Measurements from ENCODE around the gene OR11A1.

Gene OR11A1, protein sequence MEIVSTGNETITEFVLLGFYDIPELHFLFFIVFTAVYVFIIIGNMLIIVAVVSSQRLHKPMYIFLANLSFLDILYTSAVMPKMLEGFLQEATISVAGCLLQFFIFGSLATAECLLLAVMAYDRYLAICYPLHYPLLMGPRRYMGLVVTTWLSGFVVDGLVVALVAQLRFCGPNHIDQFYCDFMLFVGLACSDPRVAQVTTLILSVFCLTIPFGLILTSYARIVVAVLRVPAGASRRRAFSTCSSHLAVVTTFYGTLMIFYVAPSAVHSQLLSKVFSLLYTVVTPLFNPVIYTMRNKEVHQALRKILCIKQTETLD

DNA sequence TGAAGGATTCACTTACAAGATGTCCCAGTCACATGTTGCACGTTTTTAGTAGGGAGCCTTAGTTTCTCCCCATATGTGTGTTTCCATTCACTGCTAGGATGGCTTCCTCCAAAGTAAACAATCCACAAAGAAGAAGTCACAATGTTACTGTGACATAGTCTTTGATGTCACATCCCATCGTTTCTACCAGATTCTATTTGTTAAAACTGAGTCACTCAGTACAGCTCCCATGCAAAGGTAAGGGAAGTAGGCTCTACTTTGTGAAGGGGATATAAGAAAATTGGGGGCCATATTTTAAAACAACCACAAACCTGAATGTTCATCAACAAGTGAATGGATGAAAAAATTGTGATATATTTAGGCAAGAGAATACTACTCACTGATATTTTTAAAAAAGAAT is at the start of gene OR11A1, which contains the start of gene OR2H1:
Gene OR11A1 (minus strand): TSS at position 101 of the 400 bp plus-strand sequence. CDS start 29,430 bp downstream, outside the sequence.
Gene OR2H1 (plus strand): TSS at position 185 of the 400 bp plus-strand sequence. CDS start 4,615 bp downstream, outside the sequence.
- no peaks in the 10 kb centered on the region for H3K27me3 ChIP-seq (ENCODE audit: low read depth, low read length)

DNA sequence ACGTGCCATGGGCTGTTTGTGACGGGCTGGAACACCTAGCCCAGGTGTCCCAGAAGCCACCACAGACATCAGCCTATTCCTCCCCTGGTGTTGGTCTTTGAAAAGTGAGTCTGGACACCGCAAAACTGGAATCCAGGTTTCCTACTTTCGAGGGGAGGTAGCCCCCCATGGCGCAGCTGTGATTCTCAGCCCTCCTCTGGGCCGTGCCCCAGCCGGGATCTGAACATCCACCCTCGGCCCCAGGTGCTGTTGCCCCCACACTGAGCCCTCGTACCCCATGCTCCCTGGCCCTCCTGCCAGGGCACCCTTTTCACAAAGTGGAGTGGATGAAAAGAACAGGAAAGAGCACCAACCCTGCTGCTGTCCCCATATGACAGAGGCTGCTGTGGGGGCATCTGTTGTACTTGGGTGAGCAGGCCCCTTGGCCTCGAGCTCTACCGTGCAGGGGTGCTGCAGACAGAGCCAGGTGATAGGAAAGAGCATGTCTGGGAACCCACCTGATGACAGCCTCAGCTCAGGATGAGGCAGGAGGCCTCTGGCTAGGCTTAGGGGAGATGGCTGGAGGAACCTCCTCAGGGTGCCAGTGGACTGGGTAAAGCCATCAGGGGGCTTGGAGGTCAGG is 49.7 kb upstream of the OR11A1 start:
- Histone ChIP-seq H3K36me3 (ENCODE audit: control insufficient read depth in 1 of 2, insufficient read depth in 2 of 2, low read length in 2 of 2) (no peaks in the 10 kb centered on the region), H3K9me3 (ENCODE audit: control insufficient read depth in 1 of 2, low read length in 2 of 2) (no peaks in the 10 kb centered on the region), H3K4me1 (ENCODE audit: control insufficient read depth in 1 of 2, insufficient read depth in 2 of 2, low read length in 2 of 2) (no peaks in the 10 kb centered on the region), H3K27ac (ENCODE audit: low read length) (no peak overlapping the region), H3K4me3 (ENCODE audit: low read depth in 1 of 2, low read length in 2 of 2) (no peak overlapping the region), H3K27me3 (ENCODE audit: low read depth, low read length) (no peaks in the 10 kb centered on the region)

More for the DNA sequence above, at the start of gene OR11A1, which contains the start of gene OR2H1:
- H3K36me3 ChIP-seq (ENCODE audit: control insufficient read depth in 1 of 2, insufficient read depth in 2 of 2, low read length in 2 of 2) = no peaks in the 10 kb centered on the region
- H3K27ac ChIP-seq (ENCODE audit: low read length) = no peak within 1 kb of the TSS
- H3K4me3 ChIP-seq (ENCODE audit: low read depth in 1 of 2, low read length in 2 of 2) = no peak within 1 kb of the TSS
- H3K9me3 ChIP-seq (ENCODE audit: control insufficient read depth in 1 of 2, low read length in 2 of 2) = peaks cover 0 to under 1% of the 10 kb centered on the region in 2 donors
- H3K4me1 ChIP-seq (ENCODE audit: control insufficient read depth in 1 of 2, insufficient read depth in 2 of 2, low read length in 2 of 2) = no peaks in the 10 kb centered on the region

DNA sequence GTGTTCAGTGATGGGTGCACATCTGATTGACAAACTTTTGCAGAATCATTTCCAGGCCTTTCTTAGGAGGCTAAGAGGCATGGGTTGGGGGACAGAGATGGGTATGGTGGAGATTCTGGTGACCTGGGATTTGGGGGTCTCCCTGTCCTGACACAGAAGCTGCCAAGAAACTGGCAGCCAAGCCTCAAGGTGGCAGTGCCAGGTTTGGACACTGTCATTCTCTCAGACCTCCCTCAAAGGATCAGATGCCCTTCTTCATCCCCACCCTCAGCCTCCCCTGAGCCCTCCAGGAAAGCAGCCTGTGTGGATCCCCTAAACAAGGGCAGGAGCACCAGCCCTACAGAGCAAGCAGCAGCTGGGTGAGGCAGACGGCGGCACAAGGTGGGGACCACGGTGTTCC is 48.9 kb upstream of the OR11A1 start:
- no peaks in the 10 kb centered on the region for H3K27me3 ChIP-seq (ENCODE audit: low read depth, low read length)
- H3K4me3 ChIP-seq (ENCODE audit: low read depth in 1 of 2, low read length in 2 of 2) = no peak overlapping the region
- no peaks in the 10 kb centered on the region for H3K36me3 ChIP-seq (ENCODE audit: control insufficient read depth in 1 of 2, insufficient read depth in 2 of 2, low read length in 2 of 2)
- no peaks in the 10 kb centered on the region for H3K4me1 ChIP-seq (ENCODE audit: control insufficient read depth in 1 of 2, insufficient read depth in 2 of 2, low read length in 2 of 2)
- no peak overlapping the region for H3K27ac ChIP-seq (ENCODE audit: low read length)
- no peaks in the 10 kb centered on the region for H3K9me3 ChIP-seq (ENCODE audit: control insufficient read depth in 1 of 2, low read length in 2 of 2)

DNA sequence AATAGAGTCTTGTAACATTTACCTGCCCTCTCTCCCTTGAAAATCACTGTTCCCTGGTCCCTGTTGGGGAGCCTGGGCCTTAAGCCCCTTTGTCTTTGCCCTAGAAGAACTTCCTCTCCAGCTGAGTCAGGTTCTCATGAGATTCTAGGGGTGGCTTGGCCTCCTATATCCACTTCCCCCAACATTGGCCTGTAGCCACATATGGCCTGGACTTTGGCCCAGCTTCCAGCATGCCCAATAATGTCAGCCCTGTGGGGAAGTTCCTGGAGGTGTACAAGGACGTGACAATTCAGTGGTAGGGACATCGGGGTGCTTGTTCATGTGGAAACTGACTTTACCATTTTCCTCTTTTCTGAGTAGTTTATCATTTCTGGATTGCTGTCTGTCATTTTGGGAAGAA is 48.1 kb upstream of the OR11A1 start:
- Histone ChIP-seq H3K36me3 (ENCODE audit: control insufficient read depth in 1 of 2, insufficient read depth in 2 of 2, low read length in 2 of 2) (no peaks in the 10 kb centered on the region), H3K4me3 (ENCODE audit: low read depth in 1 of 2, low read length in 2 of 2) (no peak overlapping the region), H3K9me3 (ENCODE audit: control insufficient read depth in 1 of 2, low read length in 2 of 2) (no peaks in the 10 kb centered on the region), H3K4me1 (ENCODE audit: control insufficient read depth in 1 of 2, insufficient read depth in 2 of 2, low read length in 2 of 2) (no peaks in the 10 kb centered on the region), H3K27me3 (ENCODE audit: low read depth, low read length) (no peaks in the 10 kb centered on the region), H3K27ac (ENCODE audit: low read length) (no peak overlapping the region)

DNA sequence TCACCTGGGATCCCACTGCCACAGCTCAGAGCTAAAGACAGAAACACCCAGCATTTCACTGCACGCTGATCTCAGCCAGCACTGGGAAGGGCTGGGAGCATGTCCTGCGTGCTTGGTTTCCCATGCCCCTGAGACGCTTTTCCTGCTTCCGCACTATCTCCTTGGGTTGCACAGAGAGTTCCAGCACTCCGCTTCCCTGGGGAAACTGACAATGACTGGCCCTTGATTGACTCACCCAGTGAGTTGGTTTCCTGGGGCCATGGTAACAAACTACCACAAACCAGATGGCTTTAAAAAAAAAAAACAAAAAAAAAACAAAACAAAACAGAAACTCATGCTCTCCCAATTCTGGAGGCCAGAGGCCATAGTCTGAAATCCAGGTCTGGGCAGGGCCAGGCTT is 45.7 kb upstream of the OR11A1 start:
- Histone ChIP-seq H3K9me3 (ENCODE audit: control insufficient read depth in 1 of 2, low read length in 2 of 2) (no peaks in the 10 kb centered on the region), H3K27ac (ENCODE audit: low read length) (no peak overlapping the region), H3K27me3 (ENCODE audit: low read depth, low read length) (no peaks in the 10 kb centered on the region), H3K4me3 (ENCODE audit: low read depth in 1 of 2, low read length in 2 of 2) (no peak overlapping the region), H3K36me3 (ENCODE audit: control insufficient read depth in 1 of 2, insufficient read depth in 2 of 2, low read length in 2 of 2) (no peaks in the 10 kb centered on the region), H3K4me1 (ENCODE audit: control insufficient read depth in 1 of 2, insufficient read depth in 2 of 2, low read length in 2 of 2) (no peaks in the 10 kb centered on the region)

DNA sequence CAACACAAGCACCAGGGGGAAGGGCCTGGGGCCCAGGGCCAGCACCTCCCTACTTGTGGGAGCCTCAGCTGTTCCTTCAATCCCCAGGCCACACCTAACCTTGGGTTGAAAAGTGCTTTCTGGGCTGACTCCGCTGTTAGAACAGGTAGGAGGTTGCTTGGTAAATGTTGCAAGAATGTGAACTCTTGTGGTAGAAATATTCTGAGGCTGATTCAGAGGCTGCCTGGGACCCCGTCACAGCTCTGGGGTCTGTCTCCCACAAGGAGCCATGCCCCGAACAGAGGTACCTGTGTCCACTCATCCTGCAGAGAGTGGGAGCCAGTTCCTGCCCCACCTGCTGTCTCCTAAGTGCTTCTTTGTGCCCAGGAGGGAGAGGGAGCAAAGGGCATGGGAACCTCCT is 45.3 kb upstream of the OR11A1 start:
- Histone ChIP-seq H3K9me3 (ENCODE audit: control insufficient read depth in 1 of 2, low read length in 2 of 2) (no peaks in the 10 kb centered on the region), H3K36me3 (ENCODE audit: control insufficient read depth in 1 of 2, insufficient read depth in 2 of 2, low read length in 2 of 2) (no peaks in the 10 kb centered on the region), H3K4me1 (ENCODE audit: control insufficient read depth in 1 of 2, insufficient read depth in 2 of 2, low read length in 2 of 2) (no peaks in the 10 kb centered on the region), H3K27ac (ENCODE audit: low read length) (no peak overlapping the region), H3K27me3 (ENCODE audit: low read depth, low read length) (no peaks in the 10 kb centered on the region), H3K4me3 (ENCODE audit: low read depth in 1 of 2, low read length in 2 of 2) (no peak overlapping the region)

DNA sequence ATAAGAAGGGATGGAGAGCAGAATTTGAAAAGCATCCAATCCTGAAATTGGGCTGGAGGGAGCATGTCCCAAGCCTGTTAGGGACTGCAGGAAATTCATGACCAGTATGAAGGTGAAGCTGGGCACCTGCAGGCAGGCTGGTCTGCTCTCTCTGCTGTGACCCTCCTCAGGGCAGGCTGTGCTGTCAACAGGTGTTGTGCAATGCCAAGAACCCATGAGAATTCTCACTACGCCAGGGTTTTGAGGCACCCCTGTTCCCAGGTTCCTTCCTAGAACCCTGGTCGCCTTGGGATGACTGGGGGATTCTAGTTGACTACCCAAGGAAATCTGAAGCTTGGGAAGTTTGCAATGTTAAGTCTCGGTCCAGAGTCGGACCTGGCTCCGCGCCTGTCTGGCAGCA is 44.2 kb upstream of the OR11A1 start:
- no peaks in the 10 kb centered on the region for H3K27me3 ChIP-seq (ENCODE audit: low read depth, low read length)
- no peaks in the 10 kb centered on the region for H3K4me1 ChIP-seq (ENCODE audit: control insufficient read depth in 1 of 2, insufficient read depth in 2 of 2, low read length in 2 of 2)
- no peaks in the 10 kb centered on the region for H3K36me3 ChIP-seq (ENCODE audit: control insufficient read depth in 1 of 2, insufficient read depth in 2 of 2, low read length in 2 of 2)
- H3K27ac ChIP-seq (ENCODE audit: low read length) = no peak overlapping the region
- no peaks in the 10 kb centered on the region for H3K9me3 ChIP-seq (ENCODE audit: control insufficient read depth in 1 of 2, low read length in 2 of 2)
- no peak overlapping the region for H3K4me3 ChIP-seq (ENCODE audit: low read depth in 1 of 2, low read length in 2 of 2)

DNA sequence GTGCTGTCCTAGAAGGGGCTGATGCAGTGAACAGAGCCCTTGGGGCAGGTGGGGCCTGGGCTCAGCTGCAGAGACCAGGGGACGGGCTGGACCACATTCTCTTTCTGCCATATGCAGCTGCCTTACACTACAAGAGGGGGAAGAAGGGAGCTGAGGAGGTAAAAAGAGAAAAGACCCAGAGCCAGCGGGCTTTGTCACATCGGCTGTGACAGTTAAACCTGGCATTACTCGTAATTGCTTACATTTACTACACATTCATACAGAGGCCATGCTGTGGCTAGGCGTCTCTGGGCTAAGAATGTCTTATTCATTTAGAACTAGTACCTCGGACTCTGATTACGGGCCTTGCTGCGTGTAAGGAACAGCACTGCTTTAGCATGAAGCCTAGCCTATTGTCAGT is 43.7 kb upstream of the OR11A1 start:
- Histone ChIP-seq H3K4me3 (ENCODE audit: low read depth in 1 of 2, low read length in 2 of 2) (no peak overlapping the region), H3K9me3 (ENCODE audit: control insufficient read depth in 1 of 2, low read length in 2 of 2) (no peaks in the 10 kb centered on the region), H3K27ac (ENCODE audit: low read length) (no peak overlapping the region), H3K36me3 (ENCODE audit: control insufficient read depth in 1 of 2, insufficient read depth in 2 of 2, low read length in 2 of 2) (no peaks in the 10 kb centered on the region), H3K27me3 (ENCODE audit: low read depth, low read length) (no peaks in the 10 kb centered on the region), H3K4me1 (ENCODE audit: control insufficient read depth in 1 of 2, insufficient read depth in 2 of 2, low read length in 2 of 2) (no peaks in the 10 kb centered on the region)

DNA sequence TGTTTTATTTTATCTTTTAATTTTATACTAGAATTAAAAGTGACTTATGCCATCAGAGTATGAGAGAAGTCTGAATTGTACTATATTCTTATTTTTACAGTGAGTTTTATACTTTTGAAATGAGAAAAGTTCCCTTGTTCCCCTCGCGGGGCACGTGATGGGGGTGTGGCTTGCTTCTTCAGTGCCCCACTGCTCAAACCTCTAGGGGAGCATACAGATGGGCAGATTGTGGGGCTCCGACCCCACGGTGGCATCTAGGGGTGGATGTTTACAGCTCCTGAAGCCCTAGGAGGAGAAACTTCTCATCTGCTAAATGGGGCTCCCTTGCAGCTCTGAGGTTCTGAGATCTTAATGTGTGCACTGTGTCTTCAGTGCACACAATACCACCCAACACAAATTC is 42.8 kb upstream of the OR11A1 start:
- no peaks in the 10 kb centered on the region for H3K27me3 ChIP-seq (ENCODE audit: low read depth, low read length)

DNA sequence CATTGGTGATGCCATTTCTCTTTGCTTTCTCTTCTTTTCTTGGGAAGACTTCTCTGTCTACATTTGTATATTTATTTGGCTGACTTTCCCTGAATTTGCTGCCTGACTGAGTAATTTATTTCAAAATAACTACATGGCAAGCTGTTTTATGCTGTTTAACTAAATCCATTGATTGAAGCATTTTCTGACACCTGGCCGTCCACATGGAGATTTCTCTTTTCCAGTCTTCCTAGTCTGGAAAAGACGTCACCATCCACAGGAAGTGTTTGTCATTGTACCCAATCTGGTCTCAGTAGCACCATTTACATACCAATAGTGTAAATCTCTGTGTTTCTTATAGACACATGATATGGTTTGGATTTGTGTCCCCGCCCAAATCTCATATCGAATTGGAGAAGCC is 40.1 kb upstream of the OR11A1 start:
- Histone ChIP-seq H3K9me3 (ENCODE audit: control insufficient read depth in 1 of 2, low read length in 2 of 2) (no peaks in the 10 kb centered on the region), H3K36me3 (ENCODE audit: control insufficient read depth in 1 of 2, insufficient read depth in 2 of 2, low read length in 2 of 2) (no peaks in the 10 kb centered on the region), H3K4me3 (ENCODE audit: low read depth in 1 of 2, low read length in 2 of 2) (no peak overlapping the region), H3K27ac (ENCODE audit: low read length) (no peak overlapping the region), H3K27me3 (ENCODE audit: low read depth, low read length) (no peaks in the 10 kb centered on the region), H3K4me1 (ENCODE audit: control insufficient read depth in 1 of 2, insufficient read depth in 2 of 2, low read length in 2 of 2) (no peaks in the 10 kb centered on the region)

More for the DNA sequence above, 42.8 kb upstream of the OR11A1 start:
- Histone ChIP-seq H3K4me1 (ENCODE audit: control insufficient read depth in 1 of 2, insufficient read depth in 2 of 2, low read length in 2 of 2) (no peaks in the 10 kb centered on the region), H3K27ac (ENCODE audit: low read length) (no peak overlapping the region), H3K9me3 (ENCODE audit: control insufficient read depth in 1 of 2, low read length in 2 of 2) (no peaks in the 10 kb centered on the region), H3K4me3 (ENCODE audit: low read depth in 1 of 2, low read length in 2 of 2) (no peak overlapping the region), H3K36me3 (ENCODE audit: control insufficient read depth in 1 of 2, insufficient read depth in 2 of 2, low read length in 2 of 2) (no peaks in the 10 kb centered on the region)

DNA sequence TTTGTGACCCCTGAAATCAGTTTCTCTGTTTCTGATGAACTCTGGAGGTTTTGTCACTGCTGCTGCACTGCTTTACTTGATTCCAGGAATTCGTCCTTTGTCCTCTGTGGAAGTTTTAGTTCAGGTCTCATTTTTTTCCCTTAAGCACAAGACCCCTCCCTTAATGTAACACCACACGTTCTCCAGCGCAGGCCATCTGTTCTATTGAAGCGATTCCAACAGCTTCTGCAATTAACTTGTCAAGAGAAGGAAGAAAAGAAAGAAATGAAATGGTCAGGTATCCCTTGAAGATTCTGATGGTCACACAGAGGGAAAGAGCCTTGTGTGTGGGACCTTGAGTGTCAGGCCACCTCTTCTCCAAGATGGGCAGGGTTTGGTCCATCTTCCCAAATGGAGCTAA is 38.7 kb upstream of the OR11A1 start:
- no peak overlapping the region for H3K4me3 ChIP-seq (ENCODE audit: low read depth in 1 of 2, low read length in 2 of 2)
- no peaks in the 10 kb centered on the region for H3K9me3 ChIP-seq (ENCODE audit: control insufficient read depth in 1 of 2, low read length in 2 of 2)
- H3K27ac ChIP-seq (ENCODE audit: low read length) = no peak overlapping the region
- H3K4me1 ChIP-seq (ENCODE audit: control insufficient read depth in 1 of 2, insufficient read depth in 2 of 2, low read length in 2 of 2) = no peaks in the 10 kb centered on the region
- no peaks in the 10 kb centered on the region for H3K27me3 ChIP-seq (ENCODE audit: low read depth, low read length)
- no peaks in the 10 kb centered on the region for H3K36me3 ChIP-seq (ENCODE audit: control insufficient read depth in 1 of 2, insufficient read depth in 2 of 2, low read length in 2 of 2)

Data from muscle layer of duodenum (tissue), 2 donors.